Astrocyte (in vitro differentiated cells and primary cell): ENCODE measurements around the gene CALB2.

ENCODE experiments used
- CTCF ChIP-seq: IDR thresholded peaks from 2 replicates; pipeline ENCODE4 v1.5.1; 2011; ENCODE audit warnings: low read depth, mild to moderate bottlenecking, inconsistent platforms, low read length, moderate library complexity; ENCODE audit not compliant: insufficient read depth
- EZH2 ChIP-seq: IDR thresholded peaks from 2 replicates; pipeline ENCODE4 v1.6.1; 2012; ENCODE audit warnings: mild to moderate bottlenecking, low read length, inconsistent platforms; ENCODE audit not compliant: insufficient read depth

- no peak for TF ChIP-seq CTCF
- no peak for TF ChIP-seq EZH2
Observed at GRCh38 chr16:71364133-71364681, 5.7 kb downstream of the CALB2 start.
